C1 segment of cervical spinal cord (tissue), 14 donors: ENCODE data around the gene PLEKHF1.
A peak's percentile ranks its signal among the peaks of the same experiment; 100 is the strongest.

ENCODE experiments used
- DNase-seq, 14 donors: peaks; one replicate each; lab custom pipeline; 2025; lab: John Stamatoyannopoulos, UW

PLEKHF1 gene

GRCh38 chr19:29678484-29679106 is 13.3 kb downstream of the PLEKHF1 start:
- peak in 8 of 14 donors; percentile 21 to 74 (median 52) for DNase-seq

GRCh38 chr19:29679598-29680210 is 14.4 kb downstream of the PLEKHF1 start:
- DNase-seq = no peak

- peak in 8 of 14 donors; percentile 6 to 62 (median 28) for DNase-seq
These were observed 15.2 kb downstream of the PLEKHF1 start for GRCh38 chr19:29680447-29680846.

- no peak for DNase-seq
These were observed 15.7 kb downstream of the PLEKHF1 start for GRCh38 chr19:29680937-29681336.

DNA sequence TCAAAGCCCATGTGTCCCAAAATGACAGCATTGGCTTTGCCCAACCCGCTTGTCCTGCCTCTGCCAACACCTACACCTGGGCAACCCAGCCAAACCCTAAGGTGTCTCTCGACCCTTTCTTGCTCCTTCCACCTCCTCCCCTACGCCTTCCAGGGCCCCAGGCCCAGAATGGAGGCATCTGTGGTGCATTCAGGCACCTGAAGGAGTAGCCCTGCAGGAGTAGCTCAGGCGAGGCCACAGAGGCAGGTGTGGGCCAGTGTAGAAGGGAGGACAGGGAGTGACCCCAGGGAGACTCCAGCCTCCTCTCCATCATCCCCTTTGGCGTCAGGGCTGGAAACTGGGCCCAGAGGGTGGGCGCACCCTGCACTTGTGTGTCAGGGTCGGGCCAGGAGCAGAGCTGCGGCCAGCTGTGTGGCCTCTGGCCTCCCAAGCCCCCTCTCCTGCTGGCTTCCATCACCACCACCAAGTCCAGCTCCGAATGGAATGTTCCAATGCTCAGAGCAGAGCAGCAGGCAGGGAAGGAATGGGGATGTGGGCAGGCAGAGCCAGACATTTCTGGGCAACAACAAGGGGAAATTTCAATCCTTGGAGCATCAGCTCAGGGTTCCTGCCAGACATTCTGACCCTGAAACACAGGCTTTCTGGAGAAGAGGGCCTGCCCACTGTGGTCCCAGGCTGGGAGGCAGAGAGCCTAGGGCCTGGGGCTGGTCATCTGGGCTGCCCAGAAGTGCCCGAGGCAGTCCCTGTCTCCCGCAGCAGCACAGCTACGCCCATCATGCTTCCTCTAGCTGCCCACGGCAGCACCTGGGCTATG is 16.4 kb downstream of the PLEKHF1 start:
- peak in 5 of 14 donors; percentile 19 to 41 (median 27) for DNase-seq

DNA sequence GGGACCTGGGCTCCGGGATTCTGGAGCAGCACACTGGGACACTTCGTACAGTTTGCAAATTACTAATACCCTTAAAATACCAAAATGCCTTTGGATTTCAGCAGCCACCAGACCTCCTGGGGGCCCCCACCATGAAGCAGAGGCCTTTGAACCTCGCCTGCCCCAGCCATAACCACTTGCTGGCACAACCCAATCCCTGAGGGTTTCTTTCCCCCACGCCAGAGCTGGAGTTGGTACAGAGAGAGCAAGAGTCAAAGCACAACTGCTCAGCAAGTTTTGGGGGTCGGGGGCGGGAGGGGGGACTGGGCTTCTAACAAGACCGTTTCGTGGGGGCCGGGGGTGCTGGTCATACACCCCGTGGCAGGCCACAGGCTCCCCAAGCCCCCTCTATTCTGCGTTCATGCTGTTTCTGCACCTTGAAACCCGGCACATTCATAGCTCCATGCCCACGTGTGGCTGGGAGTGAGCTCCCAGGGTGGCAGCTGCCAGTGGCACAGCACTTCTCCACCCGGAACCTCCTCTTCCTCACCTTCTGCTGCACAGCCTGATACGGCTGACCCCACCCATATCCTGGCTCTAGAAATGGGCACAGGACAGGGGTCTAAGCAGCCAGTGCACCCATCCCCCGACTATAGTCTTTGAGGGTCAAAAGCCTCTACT is 17.1 kb downstream of the PLEKHF1 start:
- peak in 3 of 14 donors; percentile 41 to 64 (median 60) for DNase-seq

DNA sequence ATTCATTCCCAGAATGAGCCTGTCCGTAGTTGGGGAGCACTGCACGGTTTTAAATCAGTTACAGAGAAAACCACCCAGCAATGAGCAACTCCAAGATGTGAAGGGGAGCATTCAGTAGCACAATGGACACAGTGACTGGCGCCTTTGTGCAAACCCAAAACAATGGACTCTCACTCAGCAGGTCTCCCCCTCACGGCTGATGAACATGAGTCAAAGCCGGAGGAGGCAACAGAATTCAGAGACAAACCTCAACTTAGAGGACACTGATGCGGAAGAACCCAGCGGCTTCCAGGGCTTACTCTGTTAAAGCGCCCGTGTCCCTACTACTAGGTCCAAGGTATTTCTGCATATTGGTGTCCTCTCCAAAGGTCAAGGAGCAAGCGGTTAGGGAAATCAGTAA is 17.7 kb downstream of the PLEKHF1 start:
- peak in 11 of 14 donors; percentile 25 to 85 (median 64) for DNase-seq

GRCh38 chr19:29685326-29685725 is 20.1 kb downstream of the PLEKHF1 start:
- no peak for DNase-seq

DNA sequence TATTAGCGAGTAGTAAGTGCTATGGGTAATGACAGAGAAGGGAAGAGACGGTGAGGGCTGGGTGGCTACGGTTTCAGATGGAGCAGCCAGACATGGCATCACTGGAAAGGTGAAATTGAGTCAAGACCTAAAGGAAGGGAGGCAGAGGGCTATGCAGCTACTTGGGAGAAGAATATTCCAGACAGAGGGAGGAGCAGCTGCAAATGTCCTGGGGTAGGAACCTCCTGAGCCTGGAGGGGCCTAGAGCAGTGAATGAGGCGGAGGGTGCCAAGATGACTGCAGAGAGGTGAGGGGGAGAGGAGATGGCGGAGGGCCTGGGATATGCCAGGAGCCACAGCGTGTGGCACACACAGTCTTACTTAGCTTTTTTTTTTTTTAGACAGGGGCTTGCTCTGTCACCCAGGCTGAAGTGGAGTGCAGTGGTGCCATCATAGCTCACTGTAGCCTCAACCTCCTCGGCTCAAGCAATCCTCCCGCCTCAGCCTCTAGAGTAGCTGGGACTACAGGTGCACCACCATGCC is 21.1 kb downstream of the PLEKHF1 start:
- DNase-seq = no peak

DNA sequence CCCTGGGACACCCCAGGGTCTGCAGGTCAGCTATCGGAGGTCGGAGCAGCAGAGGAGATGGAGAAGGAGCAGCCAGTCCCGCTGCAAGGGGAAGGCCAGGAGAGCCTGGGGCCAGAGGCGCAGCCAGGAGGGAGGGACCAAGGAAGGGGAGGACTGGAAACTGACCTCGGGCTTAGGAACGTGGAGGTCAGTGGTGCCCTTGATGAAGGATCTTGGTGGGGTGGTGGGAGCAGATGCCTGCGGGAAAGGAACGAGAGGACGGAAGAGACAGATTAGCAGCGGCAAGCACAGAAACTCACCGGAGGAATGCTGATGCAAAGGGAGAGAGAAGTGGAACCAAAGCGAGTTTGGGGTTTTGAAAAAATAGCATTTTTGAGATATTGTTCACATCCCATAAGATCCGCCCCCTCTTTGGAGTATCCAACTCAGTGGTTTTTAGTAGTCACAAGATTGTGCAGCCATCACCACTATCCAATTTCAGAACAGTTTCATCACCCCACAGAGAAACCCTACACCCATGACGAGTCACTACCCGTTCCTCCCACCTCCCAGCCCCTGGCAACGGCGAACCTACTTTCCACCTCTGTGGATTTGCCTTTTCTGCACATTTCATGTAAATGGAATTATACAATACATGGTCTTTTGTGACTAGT is 22.1 kb downstream of the PLEKHF1 start:
- no peak for DNase-seq

DNA sequence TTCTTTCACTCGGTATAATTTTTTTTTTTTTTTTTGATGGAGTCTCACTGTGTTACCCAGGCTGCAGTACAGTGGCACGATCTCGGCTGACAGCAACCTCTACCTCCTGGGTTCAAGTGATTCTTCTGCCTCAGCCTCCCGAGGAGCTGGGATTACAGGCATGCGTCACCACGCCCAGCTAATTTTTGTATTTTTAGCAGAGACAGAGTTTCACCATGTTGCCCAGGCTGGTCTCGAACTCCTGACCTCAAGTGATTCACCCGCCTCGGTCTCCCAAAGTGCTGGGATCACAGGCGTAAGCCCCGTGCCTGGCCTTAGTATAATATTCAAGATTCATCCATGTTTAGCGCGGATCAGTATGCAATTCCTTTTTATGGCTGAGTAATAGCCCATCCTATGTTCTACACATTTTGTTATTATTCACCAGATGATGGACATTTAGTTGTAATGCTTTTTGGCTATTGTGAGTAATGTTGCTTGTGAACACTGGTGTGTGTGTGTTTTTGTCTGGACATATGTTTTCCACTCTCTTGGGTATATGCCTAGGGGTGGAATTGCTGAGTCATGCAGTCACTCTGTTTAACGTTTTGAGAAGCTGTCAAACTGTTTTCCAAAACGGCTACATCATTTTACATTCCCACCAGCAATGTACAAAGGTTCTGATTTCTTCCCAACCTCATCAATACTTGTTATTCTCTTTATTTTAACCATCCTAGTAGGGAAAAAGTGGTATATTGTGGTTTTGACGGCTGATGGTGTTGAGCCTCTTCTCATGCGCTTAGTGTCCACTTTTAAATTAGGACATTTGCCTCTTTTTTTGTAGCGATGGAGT is 22.9 kb downstream of the PLEKHF1 start:
- DNase-seq = no peak

- peak in 1 of 14 donors; percentile 8 for DNase-seq
These were observed 25.6 kb downstream of the PLEKHF1 start for GRCh38 chr19:29690842-29691241.

GRCh38 chr19:29694161-29694560 is 28.9 kb downstream of the PLEKHF1 start:
- DNase-seq = peak in 3 of 14 donors; percentile 38 to 68 (median 65)

- peak in 13 of 14 donors; percentile 39 to 94 (median 77) for DNase-seq
These were observed 29.7 kb downstream of the PLEKHF1 start for GRCh38 chr19:29694669-29695627.

- DNase-seq = no peak
These were observed 30.7 kb downstream of the PLEKHF1 start for GRCh38 chr19:29695765-29696564.

DNA sequence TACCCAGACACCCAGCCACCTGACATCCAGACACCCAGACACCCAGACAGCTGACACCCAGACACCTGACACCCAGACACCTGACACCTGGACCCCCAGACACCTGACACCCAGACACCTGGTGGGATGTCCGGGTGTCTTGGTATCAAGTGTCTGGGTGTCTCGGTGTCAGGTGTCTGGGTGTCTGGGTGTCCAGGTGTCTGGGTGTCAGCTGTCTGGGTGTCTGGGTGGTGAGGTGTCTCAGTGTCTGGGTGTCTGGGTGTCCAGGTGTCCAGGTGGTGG is 31.2 kb downstream of the PLEKHF1 start:
- DNase-seq = no peak

- no peak for DNase-seq
These were observed 32.4 kb downstream of the PLEKHF1 start for GRCh38 chr19:29697523-29698261.

- no peak for DNase-seq
These were observed 34.6 kb downstream of the PLEKHF1 start for GRCh38 chr19:29699861-29700260.
